H1 (cell line): Measurements from ENCODE around the gene CCSER2. TPM values are rescaled to one million over a fixed set of nuclear protein-coding genes. Genes with fewer than 3 reads are reported as not detected.

Experiments
- CTCF ChIA-PET: fragments of 300-600 bp; sonication (Branson Sonifier 250); formaldehyde crosslinking; loops from one replicate; lab custom pipeline; 2021; ENCODE audit not compliant: partially characterized antibody; lab: Charles Lee
- POLR2A ChIA-PET: fragments of 300-600 bp; sonication (Branson Sonifier 250); formaldehyde crosslinking; loops from one replicate; lab custom pipeline; 2021; ENCODE audit warnings: inconsistent platforms; ENCODE audit not compliant: partially characterized antibody; lab: Charles Lee
- DNase-seq, 2 experiments: peaks; one replicate each; pipeline versions ENCODE4 v3.0.0 to v3.0.0-alpha.2; 2010 to 2022; ENCODE audit warnings: low spot score in 2 of 2, low read depth in 1 of 2, mixed read lengths in 1 of 2
- FAIRE-seq: peaks from 2 replicates; lab custom pipeline; 2011; peaks lifted over from hg19 to GRCh38; lab: Jason Lieb, UNC
- H2AFZ ChIP-seq: 2 replicates; pipeline ENCODE4 v1.8.1; 2012; ENCODE audit warnings: low read length, inconsistent platforms
- H2AK5ac ChIP-seq: 2 replicates; pipeline ENCODE4 v1.6.1; 2013; ENCODE audit warnings: low read depth, low read length
- H2BK120ac ChIP-seq: replicated peaks from 2 replicates; pipeline ENCODE3; 2013; ENCODE audit warnings: low read depth, low read length, inconsistent platforms
- H2BK12ac ChIP-seq: 2 replicates; pipeline ENCODE4 v1.6.1; 2013; ENCODE audit warnings: low read depth, low read length
- H2BK15ac ChIP-seq: 2 replicates; pipeline ENCODE4 v1.6.1; 2013; ENCODE audit warnings: low read length
- H2BK20ac ChIP-seq: 2 replicates; pipeline ENCODE4 v1.6.1; 2013; ENCODE audit warnings: low read length
- H2BK5ac ChIP-seq: 2 replicates; pipeline ENCODE4 v1.6.1; 2013; ENCODE audit warnings: low read depth, low read length
- H3K14ac ChIP-seq: 2 replicates; pipeline ENCODE4 v1.6.1; 2013; ENCODE audit warnings: inconsistent platforms; ENCODE audit not compliant: insufficient read length
- H3K18ac ChIP-seq: 2 replicates; pipeline ENCODE4 v1.6.1; 2013; ENCODE audit warnings: low read length; ENCODE audit errors: extremely low read depth
- H3K23ac ChIP-seq: 2 replicates; pipeline ENCODE4 v1.6.1; 2013; ENCODE audit warnings: inconsistent platforms; ENCODE audit not compliant: insufficient read length
- H3K23me2 ChIP-seq: 2 replicates; pipeline ENCODE4 v1.6.1; 2013; ENCODE audit warnings: low read depth, low read length
- H3K27ac ChIP-seq: 2 replicates; pipeline ENCODE4 v1.6.1; 2011; ENCODE audit warnings: low read depth, low read length, inconsistent platforms
- H3K27me3 ChIP-seq, 4 experiments: replicated peaks in 1 of 4; 1 replicate in 1 of 4; 2 replicates in 3 of 4; pipeline versions ENCODE4 v1.6.1 to v1.8.1; 2011 to 2013; ENCODE audit warnings: low read length in 3 of 4, mild to moderate bottlenecking in 3 of 4, inconsistent platforms in 2 of 4, mixed read lengths in 2 of 4, moderate library complexity in 1 of 4; ENCODE audit not compliant: control insufficient read depth in 3 of 4, insufficient read depth in 3 of 4; ENCODE audit errors: extremely low read depth in 1 of 4
- H3K36me3 ChIP-seq, 4 experiments: 2 replicates each; pipeline versions ENCODE4 v1.6.1 to v1.8.1; 2011 to 2013; ENCODE audit warnings: mild to moderate bottlenecking in 4 of 4, low read length in 3 of 4, moderate library complexity in 2 of 4, control low read depth in 1 of 4, inconsistent platforms in 1 of 4; ENCODE audit not compliant: insufficient read depth in 4 of 4, control insufficient read depth in 2 of 4
- H3K4ac ChIP-seq: replicated peaks from 2 replicates; pipeline ENCODE3; 2013; ENCODE audit warnings: low read length, low read depth, mixed read lengths, inconsistent platforms; ENCODE audit not compliant: insufficient read length
- H3K4me1 ChIP-seq, 4 experiments: replicated peaks in 1 of 4; 1 replicate in 1 of 4; 2 replicates in 3 of 4; pipeline versions ENCODE4 v1.6.1 to v1.8.1; 2011 to 2013; ENCODE audit warnings: low read length in 3 of 4, inconsistent platforms in 2 of 4, mixed read lengths in 1 of 4; ENCODE audit not compliant: insufficient read depth in 4 of 4, control insufficient read depth in 3 of 4
- H3K4me2 ChIP-seq, 2 experiments: 2 replicates each; pipeline versions ENCODE4 v1.6.1 to v1.8.1; 2011 to 2013; ENCODE audit warnings: low read depth in 2 of 2, low read length in 2 of 2, control low read depth in 1 of 2, inconsistent platforms in 1 of 2, mild to moderate bottlenecking in 1 of 2; ENCODE audit not compliant: insufficient read depth in 1 of 2
- H3K4me3 ChIP-seq, 4 experiments: fragments of 200-600, 300-600 bp in 1 of 4; sonication (generic), shearing (Covaris generic), sonication (Bioruptor Twin) in 1 of 4; 2 replicates each; pipeline versions ENCODE4 v1.5.1 to v1.8.1; 2011 to 2016; ENCODE audit warnings: low read length in 4 of 4, low read depth in 3 of 4, control low read depth in 2 of 4, inconsistent platforms in 2 of 4, mild to moderate bottlenecking in 2 of 4, mixed read lengths in 1 of 4, moderate library complexity in 1 of 4; ENCODE audit not compliant: insufficient read depth in 2 of 4; ENCODE audit errors: extremely low read depth in 1 of 4
- H3K56ac ChIP-seq: replicated peaks from 2 replicates; pipeline ENCODE3; 2013; ENCODE audit warnings: low read depth, mild to moderate bottlenecking, mixed read lengths, low read length, inconsistent platforms; ENCODE audit not compliant: insufficient read length
- H3K79me1 ChIP-seq: 2 replicates; pipeline ENCODE4 v1.6.1; 2013; ENCODE audit warnings: low read depth, low read length, control low read depth
- H3K79me2 ChIP-seq, 2 experiments: 2 replicates each; pipeline versions ENCODE4 v1.6.1 to v1.8.1; 2012 to 2013; ENCODE audit warnings: low read length in 2 of 2, mild to moderate bottlenecking in 2 of 2, inconsistent platforms in 1 of 2; ENCODE audit not compliant: insufficient read depth in 2 of 2, control insufficient read depth in 1 of 2
- H3K9ac ChIP-seq, 4 experiments: replicated peaks in 1 of 4; 1 replicate in 1 of 4; 2 replicates in 3 of 4; pipeline versions ENCODE4 v1.6.1 to v1.8.1; 2011 to 2013; ENCODE audit warnings: low read depth in 3 of 4, low read length in 3 of 4, control low read depth in 2 of 4, mild to moderate bottlenecking in 2 of 4, moderate library complexity in 2 of 4, inconsistent platforms in 1 of 4; ENCODE audit errors: extremely low read depth in 1 of 4
- H3K9me3 ChIP-seq, 2 experiments: 2 replicates each; pipeline versions ENCODE4 v1.6.1 to v1.8.1; 2012 to 2013; ENCODE audit warnings: mild to moderate bottlenecking in 2 of 2, moderate library complexity in 2 of 2, control low read depth in 1 of 2, inconsistent platforms in 1 of 2, low read depth in 1 of 2, low read length in 1 of 2, mixed read lengths in 1 of 2; ENCODE audit not compliant: insufficient read depth in 2 of 2
- H4K20me1 ChIP-seq, 2 experiments: replicated peaks in 1 of 2; 2 replicates each; pipeline versions ENCODE3 to v1.8.1; 2011 to 2013; ENCODE audit warnings: inconsistent platforms in 2 of 2, low read length in 2 of 2, mild to moderate bottlenecking in 1 of 2; ENCODE audit not compliant: insufficient read depth in 2 of 2, control insufficient read depth in 1 of 2
- H4K5ac ChIP-seq: 2 replicates; pipeline ENCODE4 v1.6.1; 2013; ENCODE audit warnings: low read length, low read depth, mixed read lengths, inconsistent platforms; ENCODE audit not compliant: insufficient read length
- H4K8ac ChIP-seq: 2 replicates; pipeline ENCODE4 v1.8.0; 2013; ENCODE audit warnings: mild to moderate bottlenecking, moderate library complexity, low read length, inconsistent platforms; ENCODE audit not compliant: insufficient read depth; ENCODE audit errors: extremely low read depth
- H4K91ac ChIP-seq: replicated peaks from 2 replicates; pipeline ENCODE3; 2013; ENCODE audit warnings: low read length, mixed read lengths, inconsistent platforms; ENCODE audit not compliant: insufficient read length
- ASH2L ChIP-seq: fragments of 200-600, 300-600 bp; sonication (generic); IDR thresholded peaks from one replicate; pipeline ENCODE4 v1.7.1; 2017; ENCODE audit warnings: low read length
- CEBPB ChIP-seq: IDR thresholded peaks from 2 replicates; pipeline ENCODE4 v1.6.1; 2012; ENCODE audit warnings: low read depth, low read length
- JUN ChIP-seq: IDR thresholded peaks from 2 replicates; pipeline ENCODE4 v1.6.1; 2011; ENCODE audit warnings: low read depth, mild to moderate bottlenecking, improper control_type of control experiment, low read length
- KDM4A ChIP-seq: IDR thresholded peaks from one replicate; pipeline ENCODE4 v1.7.1; 2012; ENCODE audit warnings: low read depth, mild to moderate bottlenecking, moderate library complexity, low read length, inconsistent platforms; ENCODE audit not compliant: severe bottlenecking
- NANOG ChIP-seq: IDR thresholded peaks from 2 replicates; pipeline ENCODE4 v1.6.1; 2011; ENCODE audit warnings: low read length, low read depth, mild to moderate bottlenecking, inconsistent platforms; ENCODE audit not compliant: insufficient read depth, poor library complexity, severe bottlenecking
- NRF1 ChIP-seq: IDR thresholded peaks from 2 replicates; pipeline ENCODE4 v1.6.1; 2011; ENCODE audit warnings: mild to moderate bottlenecking, low read depth, low read length, improper control_type of control experiment
- RAD21 ChIP-seq, 2 experiments: IDR thresholded peaks in 1 of 2; conservative IDR thresholded peaks in 1 of 2; 2 replicates each; pipeline ENCODE4 v1.6.1; 2011; ENCODE audit warnings: low read depth in 2 of 2, low read length in 2 of 2, improper control_type of control experiment in 1 of 2, inconsistent platforms in 1 of 2, mild to moderate bottlenecking in 1 of 2, moderate library complexity in 1 of 2
- RNF2 ChIP-seq: fragments of 200-900, 300-1000 bp; sonication (generic); IDR thresholded peaks from 2 replicates; pipeline ENCODE4 v1.7.1; 2016; ENCODE audit warnings: borderline replicate concordance, low read depth, mild to moderate bottlenecking, antibody characterized with exemption, low read length; ENCODE audit not compliant: poor library complexity, severe bottlenecking; ENCODE audit errors: missing control alignments
- SIX5 ChIP-seq: IDR thresholded peaks from 2 replicates; pipeline ENCODE4 v1.6.1; 2011; ENCODE audit warnings: mild to moderate bottlenecking, low read depth, low read length
- SP1 ChIP-seq: IDR thresholded peaks from 2 replicates; pipeline ENCODE4 v1.6.1; 2011; ENCODE audit warnings: low read depth, low read length
- SUZ12 ChIP-seq: fragments of 200-600 bp; sonication (generic); IDR thresholded peaks from 2 replicates; pipeline ENCODE4 v1.6.1; 2012; ENCODE audit warnings: mild to moderate bottlenecking, inconsistent platforms, low read length, moderate library complexity, mixed read lengths
- TBP ChIP-seq: IDR thresholded peaks from 2 replicates; pipeline ENCODE4 v1.6.1; 2011; ENCODE audit warnings: low read depth, low read length, improper control_type of control experiment
- USF2 ChIP-seq: IDR thresholded peaks from 2 replicates; pipeline ENCODE4 v1.6.1; 2011; ENCODE audit warnings: low read length, improper control_type of control experiment
- WGBS, 2 experiments: shearing (Covaris generic) in 1 of 2; methylation state at CpG; one replicate each; pipeline versions ENCODE4 v1.1.6 to v1.1.7; 2013 to 2015; ENCODE audit warnings: low lambda C conversion rate in 2 of 2, mixed read lengths in 2 of 2, inconsistent platforms in 1 of 2, low coverage in 1 of 2, missing lambda C conversion rate in 1 of 2; ENCODE audit not compliant: insufficient replicate concordance in 2 of 2, insufficient coverage in 1 of 2, insufficient read length in 1 of 2; ENCODE audit errors: extremely low coverage in 1 of 2, missing lambda C conversion rate in 1 of 2; 5-methylcytosine and 5-hydroxymethylcytosine counted together
- polyA plus RNA-seq, 7 experiments: library from polyadenylated mRNA; depleted of rRNA in 3 of 7; stranded (reverse) in 5 of 7; unstranded in 2 of 7; fragments of >200 nt in 5 of 7; fragments of 200-250 nt in 2 of 7; gene quantifications; 1 replicate in 5 of 7; 2 replicates in 1 of 7; 4 replicates in 1 of 7; pipeline versions ENCODE4 v1.2.1 to v1.2.3, GENCODE V29; 2011 to 2013; ENCODE audit warnings: missing spikeins in 2 of 7, mixed read lengths in 2 of 7
- total RNA-seq: library from RNA; stranded (reverse); fragmentation: NEBNext Ultra II Directional; extraction: Animal tissue kit (Norgen Biotek cat#: 25700); gene quantifications from 2 replicates; pipeline ENCODE4 v1.2.1, GENCODE V29; 2021

Gene CCSER2
- total and polyA plus RNA-seq, 2 of the 8 experiments (the other 6 are each of a cell fraction or from before 2014, with no cell fraction given): 6.9 to 30.5 TPM

- FAIRE-seq (no peak), DNase-seq (no peak)
- Histone ChIP-seq H2BK12ac (no peak overlapping the region), H4K20me1 (no peaks in the 10 kb centered on the region), H3K4ac (no peak overlapping the region), H4K8ac (no peak overlapping the region), H3K27me3 (no peaks in the 10 kb centered on the region), H2BK15ac (no peak overlapping the region), H3K79me2 (no peaks in the 10 kb centered on the region), H3K4me2 (no peak overlapping the region), H3K9me3 (no peaks in the 10 kb centered on the region), H3K23ac (no peak overlapping the region), H3K14ac (no peak overlapping the region), H4K91ac (no peak overlapping the region), H3K27ac (no peak overlapping the region), H3K18ac (no peak overlapping the region), H2AFZ (no peak overlapping the region), H2BK5ac (no peak overlapping the region), H3K9ac (no peak overlapping the region), H3K56ac (no peak overlapping the region), H3K4me1 (no peaks in the 10 kb centered on the region), H3K36me3 (peaks cover 0 to 4% (median 0%) of the 10 kb centered on the region in 4 experiments; a peak in 1 of 8 replicates), H2BK20ac (no peak overlapping the region), H4K5ac (no peak overlapping the region), H2BK120ac (no peak overlapping the region), H3K23me2 (no peaks in the 10 kb centered on the region), H3K79me1 (no peaks in the 10 kb centered on the region), H2AK5ac (no peak overlapping the region), H3K4me3 (no peak overlapping the region)
- 96% methylated on average over 2 of the region's 2 CpGs; no CpG with 5 or more reads in 1 of the 2 experiments for WGBS, 2 experiments
- POLR2A ChIA-PET: no interaction called here
- CTCF ChIA-PET: interaction anchor here (1.0 kb wide), 1 partner anchor 49 kb away, joined by 3 read pairs; no protein-coding TSS in a partner anchor
- TF ChIP-seq SP1 (no peak), TBP (no peak), JUN (no peak), RNF2 (no peak), ASH2L (no peak), SIX5 (no peak), CEBPB (no peak), NRF1 (no peak), KDM4A (no peak), NANOG (no peak), USF2 (no peak), SUZ12 (no peak), RAD21 (IDR thresholded peaks at IDR 0.05 in 1 of 2, conservative IDR thresholded peaks at IDR 0.05 in 1 of 2; ENCODE audit: low read depth in 2 of 2, low read length in 2 of 2) (no peak)
These were observed 156.2 kb downstream of the CCSER2 start for GRCh38 chr10:84484541-84484940.
